CD4-positive, alpha-beta T cell treated with Interleukin-1 beta for 1 hour (primary cell): ENCODE data around the gene RANBP1.

Source experiments
- DNase-seq, 2 donors: peaks; one replicate each; pipeline ENCODE4 v3.0.0-alpha.2; 2020 to 2022

Gene RANBP1

GRCh38 chr22:20089226-20089976 lies 26.5 kb upstream of the RANBP1 start:
- no peak for DNase-seq

- no peak for DNase-seq
Observed at GRCh38 chr22:20089977-20090729, 25.8 kb upstream of the RANBP1 start.

- no peak for DNase-seq
Observed at GRCh38 chr22:20090730-20091240, 25.1 kb upstream of the RANBP1 start.

GRCh38 chr22:20091690-20092476 lies 24.0 kb upstream of the RANBP1 start:
- peak in 1 of 2 donors; percentile 29 for DNase-seq

GRCh38 chr22:20092477-20092854 lies 23.4 kb upstream of the RANBP1 start:
- DNase-seq, result no peak

GRCh38 chr22:20093418-20094196 lies 22.3 kb upstream of the RANBP1 start:
- DNase-seq, result no peak

- no peak for DNase-seq
Observed at GRCh38 chr22:20094197-20094807, 21.6 kb upstream of the RANBP1 start.

GRCh38 chr22:20095521-20095920 lies 20.4 kb upstream of the RANBP1 start:
- DNase-seq, result no peak

GRCh38 chr22:20096574-20097420 lies 19.1 kb upstream of the RANBP1 start:
- DNase-seq, result no peak

- DNase-seq, result no peak
Observed at GRCh38 chr22:20099099-20099711, 16.7 kb upstream of the RANBP1 start.

- DNase-seq, result no peak
Observed at GRCh38 chr22:20101638-20102037, 14.3 kb upstream of the RANBP1 start.

- DNase-seq, result no peak
Observed at GRCh38 chr22:20102203-20102780, 13.6 kb upstream of the RANBP1 start.

GRCh38 chr22:20105456-20106204 lies 10.3 kb upstream of the RANBP1 start:
- DNase-seq, result no peak

GRCh38 chr22:20106205-20106848 lies 9.6 kb upstream of the RANBP1 start:
- DNase-seq, result no peak

GRCh38 chr22:20106849-20107237 lies 9.1 kb upstream of the RANBP1 start:
- no peak for DNase-seq

GRCh38 chr22:20107471-20107901 lies 8.4 kb upstream of the RANBP1 start:
- no peak for DNase-seq

- no peak for DNase-seq
Observed at GRCh38 chr22:20107951-20108756, 7.8 kb upstream of the RANBP1 start.

- no peak for DNase-seq
Observed at GRCh38 chr22:20108757-20109230, 7.1 kb upstream of the RANBP1 start.
